IMR-90 (cell line): ENCODE data around the gene RAD51C. TPM values are rescaled to one million over a fixed set of nuclear protein-coding genes. Genes with fewer than 3 reads are reported as not detected.

Experiments
- ATAC-seq: fragments of 200-7000 bp; cut with Tn5 transposase; 2 replicates; pipeline ENCODE4 v1.9.1; 2020; ENCODE audit warnings: low read depth, mild to moderate bottlenecking, moderate library complexity
- BruUV-seq: library from RNA; stranded (reverse); fragments of 400-500 nt; replicated peaks from 2 replicates; lab custom pipeline; 2021; lab: Mats Ljungman, UMichigan
- CTCF ChIA-PET: fragments of 300-600 bp; formaldehyde crosslinking; extraction: SDS; loops from one replicate; lab custom pipeline; 2021; ENCODE audit warnings: antibody characterized with exemption; lab: Yijun Ruan, JAX
- POLR2A ChIA-PET: fragments of 300-600 bp; sonication (Branson Sonifier 250); formaldehyde crosslinking; loops from one replicate; lab custom pipeline; 2022; ENCODE audit warnings: antibody characterized with exemption; ENCODE audit not compliant: unreplicated experiment; lab: Charles Lee
- DNase-seq: peaks from one replicate; pipeline ENCODE4 v3.0.0; 2013
- H2AFZ ChIP-seq: replicated peaks from 2 replicates; pipeline ENCODE3; 2013; ENCODE audit warnings: low read length, mild to moderate bottlenecking; ENCODE audit not compliant: poor library complexity
- H2AK5ac ChIP-seq: 2 replicates; pipeline ENCODE4 v1.6.1; 2013; ENCODE audit warnings: low read depth, low read length, inconsistent platforms
- H2AK9ac ChIP-seq: replicated peaks from 2 replicates; pipeline ENCODE3; 2013; ENCODE audit warnings: mild to moderate bottlenecking, low read depth, low read length, moderate library complexity; ENCODE audit not compliant: poor library complexity
- H2BK120ac ChIP-seq: 2 replicates; pipeline ENCODE4 v1.6.1; 2013; ENCODE audit warnings: low read depth, low read length, inconsistent platforms
- H2BK15ac ChIP-seq: 3 replicates; pipeline ENCODE4 v1.6.1; 2013; ENCODE audit warnings: low read depth, low read length, inconsistent platforms
- H2BK20ac ChIP-seq: 2 replicates; pipeline ENCODE4 v1.6.1; 2013; ENCODE audit warnings: low read depth, mild to moderate bottlenecking, inconsistent platforms, low read length, moderate library complexity
- H2BK5ac ChIP-seq: 2 replicates; pipeline ENCODE4 v1.6.1; 2013; ENCODE audit warnings: mild to moderate bottlenecking, low read depth, low read length, inconsistent platforms; ENCODE audit not compliant: poor library complexity, severe bottlenecking
- H3K14ac ChIP-seq: replicated peaks from 2 replicates; pipeline ENCODE4 v1.6.1; 2013; ENCODE audit warnings: low read depth, low read length, inconsistent platforms
- H3K18ac ChIP-seq: 2 replicates; pipeline ENCODE4 v1.6.1; 2013; ENCODE audit warnings: low read depth, low read length, control low read depth
- H3K23ac ChIP-seq: 2 replicates; pipeline ENCODE4 v1.6.1; 2013; ENCODE audit warnings: low read depth, low read length, inconsistent platforms
- H3K27ac ChIP-seq: 2 replicates; pipeline ENCODE4 v1.5.1; 2013; ENCODE audit warnings: mild to moderate bottlenecking, control low read depth, low read length; ENCODE audit not compliant: insufficient read depth
- H3K27me3 ChIP-seq: 2 replicates; pipeline ENCODE4 v1.6.1; 2013; ENCODE audit warnings: low read length; ENCODE audit not compliant: control insufficient read depth, insufficient read depth
- H3K36me3 ChIP-seq: 2 replicates; pipeline ENCODE4 v1.6.1; 2013; ENCODE audit warnings: low read length, mixed read lengths; ENCODE audit not compliant: control insufficient read depth, insufficient read depth
- H3K4ac ChIP-seq: 2 replicates; pipeline ENCODE4 v1.6.1; 2013; ENCODE audit warnings: low read depth, low read length, inconsistent platforms
- H3K4me1 ChIP-seq: 2 replicates; pipeline ENCODE4 v1.6.1; 2013; ENCODE audit warnings: low read length, mixed read lengths; ENCODE audit not compliant: control insufficient read depth, insufficient read depth
- H3K4me2 ChIP-seq: 2 replicates; pipeline ENCODE4 v1.6.1; 2013; ENCODE audit warnings: low read depth, mild to moderate bottlenecking, control low read depth, low read length, moderate library complexity
- H3K4me3 ChIP-seq: 2 replicates; pipeline ENCODE4 v1.5.1; 2013; ENCODE audit warnings: low read depth, mild to moderate bottlenecking, control low read depth, low read length, moderate library complexity; ENCODE audit not compliant: insufficient read depth
- H3K56ac ChIP-seq: 2 replicates; pipeline ENCODE4 v1.6.1; 2013; ENCODE audit warnings: low read length, inconsistent platforms; ENCODE audit not compliant: insufficient read depth; ENCODE audit errors: extremely low read depth
- H3K79me1 ChIP-seq, 2 experiments: 2 replicates each; pipeline ENCODE4 v1.6.1; 2013; ENCODE audit warnings: low read length in 2 of 2, inconsistent platforms in 1 of 2, low read depth in 1 of 2
- H3K9ac ChIP-seq: 2 replicates; pipeline ENCODE4 v1.6.1; 2013; ENCODE audit warnings: low read depth, low read length, control low read depth
- H3K9me1 ChIP-seq: 2 replicates; pipeline ENCODE4 v1.6.1; 2013; ENCODE audit warnings: low read length, inconsistent platforms; ENCODE audit not compliant: insufficient read depth
- H3K9me3 ChIP-seq: 2 replicates; pipeline ENCODE4 v1.6.1; 2013; ENCODE audit warnings: low read length; ENCODE audit not compliant: control insufficient read depth, insufficient read depth
- H4K20me1 ChIP-seq: 2 replicates; pipeline ENCODE4 v1.6.1; 2013; ENCODE audit warnings: low read length, inconsistent platforms; ENCODE audit not compliant: insufficient read depth
- H4K5ac ChIP-seq: 2 replicates; pipeline ENCODE4 v1.6.1; 2013; ENCODE audit warnings: mild to moderate bottlenecking, low read depth, low read length, control low read depth
- H4K8ac ChIP-seq, 2 experiments: 2 replicates each; pipeline ENCODE4 v1.6.1; 2013; ENCODE audit warnings: low read depth in 2 of 2, low read length in 2 of 2, control low read depth in 1 of 2, inconsistent platforms in 1 of 2
- H4K91ac ChIP-seq: 2 replicates; pipeline ENCODE4 v1.6.1; 2013; ENCODE audit warnings: low read depth, low read length, inconsistent platforms; ENCODE audit not compliant: insufficient read depth
- BHLHE40 ChIP-seq: fragments of 150-350 bp; IDR thresholded peaks from 2 replicates; pipeline ENCODE4 v1.6.1; 2016; ENCODE audit warnings: mild to moderate bottlenecking, low read depth, low read length
- CTCF ChIP-seq: conservative IDR thresholded peaks from 2 replicates; pipeline ENCODE4 v1.5.1; 2012; ENCODE audit warnings: mild to moderate bottlenecking, low read depth, low read length, improper control_type of control experiment
- FOS ChIP-seq: fragments of 150-350 bp; IDR thresholded peaks from 2 replicates; pipeline ENCODE4 v1.6.1; 2016; ENCODE audit warnings: low read depth, low read length
- MAFK ChIP-seq: IDR thresholded peaks from 2 replicates; pipeline ENCODE4 v1.6.1; 2012; ENCODE audit warnings: low read depth, low read length, improper control_type of control experiment
- MAZ ChIP-seq: IDR thresholded peaks from 2 replicates; pipeline ENCODE4 v1.6.1; 2012; ENCODE audit warnings: low read depth, mild to moderate bottlenecking, low read length, improper control_type of control experiment, moderate library complexity, borderline replicate concordance
- MXI1 ChIP-seq: IDR thresholded peaks from 2 replicates; pipeline ENCODE4 v1.6.1; 2012; ENCODE audit warnings: low read depth, mild to moderate bottlenecking, low read length, moderate library complexity, borderline replicate concordance
- NFE2L2 ChIP-seq: fragments of 150-350 bp; IDR thresholded peaks from 2 replicates; pipeline ENCODE4 v1.6.1; 2016; ENCODE audit warnings: low read depth, mild to moderate bottlenecking, low read length
- POLR2A ChIP-seq: IDR thresholded peaks from 2 replicates; pipeline ENCODE4 v1.6.1; 2012; ENCODE audit warnings: mild to moderate bottlenecking, low read depth, low read length
- RAD21 ChIP-seq: IDR thresholded peaks from 2 replicates; pipeline ENCODE4 v1.6.1; 2012; ENCODE audit warnings: low read length, improper control_type of control experiment
- RCOR1 ChIP-seq: IDR thresholded peaks from 2 replicates; pipeline ENCODE4 v1.6.1; 2012; ENCODE audit warnings: mild to moderate bottlenecking, low read length, improper control_type of control experiment; ENCODE audit not compliant: insufficient replicate concordance
- RFX5 ChIP-seq: IDR thresholded peaks from 2 replicates; pipeline ENCODE4 v1.8.0; 2012; ENCODE audit warnings: low read depth, mild to moderate bottlenecking, low read length, moderate library complexity
- SMC3 ChIP-seq: fragments of 150-350 bp; IDR thresholded peaks from 2 replicates; pipeline ENCODE4 v1.6.1; 2016; ENCODE audit warnings: low read depth, mild to moderate bottlenecking, antibody characterized with exemption, low read length, moderate library complexity
- WGBS, 2 experiments: methylation state at CpG; one replicate each; pipeline versions ENCODE4 v1.1.5 to v1.1.7; 2013; ENCODE audit warnings: missing lambda C conversion rate in 2 of 2; ENCODE audit not compliant: insufficient read length in 1 of 2; ENCODE audit errors: extremely low coverage in 2 of 2; 5-methylcytosine and 5-hydroxymethylcytosine counted together
- dilution Hi-C: fragments of 300-500 bp; cut with HindIII; formaldehyde crosslinking; loops from one replicate; pipeline ENCODE4 v1.14.3; 2018; ENCODE audit warnings: low sequenced_read_pairs; ENCODE audit not compliant: unreplicated experiment
- in situ Hi-C: fragments of 300-500 bp; cut with MboI; formaldehyde crosslinking; loops from 3 replicates; pipeline ENCODE4 v1.14.3; 2019; ENCODE audit warnings: low sequenced_read_pairs, inconsistent platforms, mixed read lengths
- intact Hi-C: fragments of 100-400 bp; cut with micrococcal nuclease; formaldehyde crosslinking; loops from 2 replicates; pipeline ENCODE4 v1.10.0; 2022
- polyA plus RNA-seq, 3 experiments: library from polyadenylated mRNA; depleted of rRNA; stranded (reverse); fragments of >200 nt; gene quantifications; 2 replicates each; pipeline ENCODE4 v1.2.3, GENCODE V29; 2012; ENCODE audit warnings: low replicate concordance in 1 of 3
- total RNA-seq: library from RNA; depleted of rRNA; stranded (reverse); fragments of >200 nt; gene quantifications from 2 replicates; pipeline ENCODE4 v1.2.3, GENCODE V29; 2012
- TF ChIP-seq, protein P1 (sequence below): fragments of 150-350 bp; IDR thresholded peaks from 2 replicates; pipeline ENCODE4 v1.6.1; 2016; ENCODE audit warnings: low read depth, mild to moderate bottlenecking, low read length, moderate library complexity, borderline replicate concordance

RAD51C gene
- total and polyA plus RNA-seq, 2 of the 4 experiments (the other 2 are of a cell fraction), result 21.1 to 28.3 TPM

GRCh38 chr17:58722696-58723095 is 30.3 kb downstream of the RAD51C start:
- no peak overlapping the region for H3K4me3 ChIP-seq
- H3K4ac ChIP-seq, result no peak overlapping the region
- no peak overlapping the region for H2BK5ac ChIP-seq
- no peak overlapping the region for H3K9ac ChIP-seq
- H4K5ac ChIP-seq, result no peak overlapping the region
- no peak overlapping the region for H2AK9ac ChIP-seq
- no peak for ATAC-seq
- no peaks in the 10 kb centered on the region for H4K20me1 ChIP-seq
- no peak overlapping the region for H3K56ac ChIP-seq
- no peak overlapping the region for H3K18ac ChIP-seq
- no peak overlapping the region for H3K4me2 ChIP-seq
- no peak overlapping the region for H2AK5ac ChIP-seq
- POLR2A ChIA-PET, result no interaction called here
- CTCF ChIA-PET, result no interaction called here
- no peaks in the 10 kb centered on the region for H3K27me3 ChIP-seq
- no peak overlapping the region for H2AFZ ChIP-seq
- H3K9me3 ChIP-seq, result no peaks in the 10 kb centered on the region
- H4K91ac ChIP-seq, result no peak overlapping the region
- DNase-seq, result no peak
- H3K23ac ChIP-seq, result no peak overlapping the region
- peaks cover 5% of the 10 kb centered on the region; the same call in 1 of the 2 replicates for H3K36me3 ChIP-seq
- TF ChIP-seq SMC3 (no peak), POLR2A (no peak), NFE2L2 (no peak), RFX5 (no peak), MXI1 (no peak), MAZ (no peak), FOS (no peak), RAD21 (no peak), MAFK (no peak), BHLHE40 (no peak), CTCF (no peak), RCOR1 (no peak)
- TF ChIP-seq, protein P1, sequence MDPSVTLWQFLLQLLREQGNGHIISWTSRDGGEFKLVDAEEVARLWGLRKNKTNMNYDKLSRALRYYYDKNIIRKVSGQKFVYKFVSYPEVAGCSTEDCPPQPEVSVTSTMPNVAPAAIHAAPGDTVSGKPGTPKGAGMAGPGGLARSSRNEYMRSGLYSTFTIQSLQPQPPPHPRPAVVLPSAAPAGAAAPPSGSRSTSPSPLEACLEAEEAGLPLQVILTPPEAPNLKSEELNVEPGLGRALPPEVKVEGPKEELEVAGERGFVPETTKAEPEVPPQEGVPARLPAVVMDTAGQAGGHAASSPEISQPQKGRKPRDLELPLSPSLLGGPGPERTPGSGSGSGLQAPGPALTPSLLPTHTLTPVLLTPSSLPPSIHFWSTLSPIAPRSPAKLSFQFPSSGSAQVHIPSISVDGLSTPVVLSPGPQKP, result no peak
- no TSS peak for BruUV-seq
- no peak overlapping the region for H3K14ac ChIP-seq
- dilution Hi-C loops, result no loop called here
- H2BK120ac ChIP-seq, result no peak overlapping the region
- intact Hi-C loops, result no loop called here
- no peaks in the 10 kb centered on the region for H3K4me1 ChIP-seq
- H4K8ac ChIP-seq, result no peak overlapping the region
- H3K79me1 ChIP-seq, result no peaks in the 10 kb centered on the region
- no peak overlapping the region for H2BK15ac ChIP-seq
- no peak overlapping the region for H3K27ac ChIP-seq
- H2BK20ac ChIP-seq, result no peak overlapping the region
- in situ Hi-C loops, result no loop called here
- WGBS, 2 experiments, result no CpG with 5 or more reads among the region's 2 CpGs
- H3K9me1 ChIP-seq, result no peaks in the 10 kb centered on the region
